Ascending aorta (tissue), 2 donors: ENCODE results near the gene STYXL2. TPM values are rescaled to one million over a fixed set of nuclear protein-coding genes. Genes with fewer than 3 reads are reported as not detected.

Experiments used
- DNase-seq, 2 donors: peaks; one replicate each; pipeline ENCODE4 v3.0.0-alpha.2; 2019; ENCODE audit warnings: low spot score in 2 of 2
- H3K27ac ChIP-seq, 2 donors: fragments of 200-600 bp; sonication (generic); one replicate each; pipeline ENCODE4 v1.5.1; 2016 to 2017; ENCODE audit warnings: mild to moderate bottlenecking in 1 of 2
- H3K27me3 ChIP-seq: fragments of 200-600 bp; sonication (generic); one replicate; pipeline ENCODE4 v1.5.1; 2017
- H3K36me3 ChIP-seq, 2 donors: fragments of 200-600 bp; sonication (generic); one replicate each; pipeline ENCODE4 v1.5.1; 2016
- H3K4me1 ChIP-seq, 2 donors: fragments of 200-600 bp; sonication (generic); one replicate each; pipeline ENCODE4 v1.5.1; 2016 to 2017; ENCODE audit warnings: mild to moderate bottlenecking in 1 of 2
- H3K4me3 ChIP-seq, 2 donors: fragments of 200-600 bp; sonication (generic); one replicate each; pipeline ENCODE4 v1.5.1; 2016 to 2017; ENCODE audit warnings: mild to moderate bottlenecking in 1 of 2
- H3K9me3 ChIP-seq, 2 donors: fragments of 200-600 bp; sonication (generic); one replicate each; pipeline ENCODE4 v1.5.1; 2016
- intact Hi-C: fragments of 100-400 bp; cut with DNase I; formaldehyde crosslinking; loops from one replicate; pipeline ENCODE4 v1.15.1; 2023
- total RNA-seq: library from RNA; depleted of rRNA; stranded (reverse); fragments of >200 nt; gene quantifications from one replicate; pipeline ENCODE4 v1.1.0, GENCODE V29; 2016
- TF ChIP-seq, protein P1 (sequence below), 3 experiments: fragments of 200-600 bp in 2 of 3; fragments of 450-650 bp in 1 of 3; sonication (generic) in 2 of 3; IDR thresholded peaks; one replicate each; pipeline ENCODE4 v1.5.1; 2016 to 2019; ENCODE audit warnings: antibody characterized with exemption in 3 of 3, mild to moderate bottlenecking in 1 of 3, moderate library complexity in 1 of 3

STYXL2 gene
- total RNA-seq, 1 donor from 2014 or later: 0.96 TPM

DNA sequence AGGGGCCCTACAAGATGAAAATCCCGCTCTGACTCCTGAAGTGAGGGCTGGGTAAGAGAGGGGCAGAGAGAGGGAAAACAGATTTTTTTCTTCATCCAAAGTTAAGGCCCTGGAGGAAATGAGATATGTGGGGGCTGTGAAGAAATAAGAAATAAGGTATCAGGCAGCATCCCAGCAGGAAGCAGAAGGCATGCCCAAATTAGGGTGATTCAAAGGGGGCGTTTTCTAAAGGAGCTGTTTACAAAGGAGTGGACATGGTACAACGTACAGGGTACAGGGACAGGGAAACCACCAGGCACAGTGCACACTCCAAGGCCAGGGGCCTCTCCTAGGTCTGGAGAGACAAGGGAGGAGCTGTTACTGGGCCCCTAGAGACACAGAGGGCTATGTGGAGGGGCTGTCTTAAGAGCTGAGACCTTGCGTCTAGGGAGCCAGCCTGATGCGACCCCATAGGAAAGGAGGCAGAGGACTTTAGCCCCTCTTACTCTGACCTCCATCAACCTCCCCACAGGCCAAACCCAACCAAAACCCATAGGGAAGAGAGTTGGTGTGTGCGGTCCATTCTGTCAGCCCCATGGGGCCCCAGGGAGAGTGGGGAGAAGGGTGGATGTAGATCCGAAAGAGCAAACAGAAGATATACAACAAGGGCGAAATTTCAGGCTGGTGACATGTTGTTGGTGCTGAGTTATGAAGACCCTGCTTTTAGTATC lies 38.6 kb downstream of the STYXL2 start:
- TF ChIP-seq, protein P1, sequence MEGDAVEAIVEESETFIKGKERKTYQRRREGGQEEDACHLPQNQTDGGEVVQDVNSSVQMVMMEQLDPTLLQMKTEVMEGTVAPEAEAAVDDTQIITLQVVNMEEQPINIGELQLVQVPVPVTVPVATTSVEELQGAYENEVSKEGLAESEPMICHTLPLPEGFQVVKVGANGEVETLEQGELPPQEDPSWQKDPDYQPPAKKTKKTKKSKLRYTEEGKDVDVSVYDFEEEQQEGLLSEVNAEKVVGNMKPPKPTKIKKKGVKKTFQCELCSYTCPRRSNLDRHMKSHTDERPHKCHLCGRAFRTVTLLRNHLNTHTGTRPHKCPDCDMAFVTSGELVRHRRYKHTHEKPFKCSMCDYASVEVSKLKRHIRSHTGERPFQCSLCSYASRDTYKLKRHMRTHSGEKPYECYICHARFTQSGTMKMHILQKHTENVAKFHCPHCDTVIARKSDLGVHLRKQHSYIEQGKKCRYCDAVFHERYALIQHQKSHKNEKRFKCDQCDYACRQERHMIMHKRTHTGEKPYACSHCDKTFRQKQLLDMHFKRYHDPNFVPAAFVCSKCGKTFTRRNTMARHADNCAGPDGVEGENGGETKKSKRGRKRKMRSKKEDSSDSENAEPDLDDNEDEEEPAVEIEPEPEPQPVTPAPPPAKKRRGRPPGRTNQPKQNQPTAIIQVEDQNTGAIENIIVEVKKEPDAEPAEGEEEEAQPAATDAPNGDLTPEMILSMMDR (IDR thresholded peaks at IDR 0.05): no peak
- intact Hi-C loops: no loop called here
- H3K4me1 ChIP-seq: no peaks in the 10 kb centered on the region

DNA sequence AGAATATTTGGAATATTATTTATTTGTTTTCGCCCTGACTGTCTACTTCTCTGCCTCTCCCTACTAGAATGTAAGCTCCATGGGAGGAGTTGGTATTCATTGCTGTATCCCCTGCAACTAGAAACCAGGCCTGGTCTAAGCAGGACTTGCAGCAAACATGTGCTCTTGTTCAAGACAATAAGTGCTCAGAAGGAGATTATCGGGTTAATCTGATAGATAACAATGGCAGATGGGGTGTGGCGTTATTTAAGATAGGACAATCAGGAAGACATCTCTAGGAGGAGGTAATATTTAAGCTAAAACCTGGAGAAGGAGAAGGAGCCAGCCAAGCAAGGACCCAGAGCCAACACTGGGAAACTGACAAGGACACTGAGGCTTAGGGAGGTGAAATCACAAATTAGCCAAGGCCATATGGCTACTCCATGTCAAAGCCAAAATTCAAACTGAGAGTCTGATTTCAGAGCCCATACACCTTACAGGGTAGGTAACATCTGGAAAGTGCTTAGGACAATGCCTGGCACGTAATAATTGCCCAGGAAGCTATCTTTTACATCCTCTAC lies 41.5 kb downstream of the STYXL2 start:
- H3K36me3 ChIP-seq: no peaks in the 10 kb centered on the region
- DNase-seq: no peak
- no peak overlapping the region for H3K27ac ChIP-seq
- intact Hi-C loops: no loop called here
- H3K27me3 ChIP-seq: no peaks in the 10 kb centered on the region
- TF ChIP-seq, protein P1 (IDR thresholded peaks at IDR 0.05): no peak
- no peaks in the 10 kb centered on the region for H3K9me3 ChIP-seq
- no peak overlapping the region for H3K4me3 ChIP-seq
- no peaks in the 10 kb centered on the region for H3K4me1 ChIP-seq

More for the DNA sequence above, 38.6 kb downstream of the STYXL2 start:
- no peaks in the 10 kb centered on the region for H3K27me3 ChIP-seq
- DNase-seq: no peak
- no peak overlapping the region for H3K4me3 ChIP-seq
- no peaks in the 10 kb centered on the region for H3K9me3 ChIP-seq
- no peak overlapping the region for H3K27ac ChIP-seq
- H3K36me3 ChIP-seq: no peaks in the 10 kb centered on the region

DNA sequence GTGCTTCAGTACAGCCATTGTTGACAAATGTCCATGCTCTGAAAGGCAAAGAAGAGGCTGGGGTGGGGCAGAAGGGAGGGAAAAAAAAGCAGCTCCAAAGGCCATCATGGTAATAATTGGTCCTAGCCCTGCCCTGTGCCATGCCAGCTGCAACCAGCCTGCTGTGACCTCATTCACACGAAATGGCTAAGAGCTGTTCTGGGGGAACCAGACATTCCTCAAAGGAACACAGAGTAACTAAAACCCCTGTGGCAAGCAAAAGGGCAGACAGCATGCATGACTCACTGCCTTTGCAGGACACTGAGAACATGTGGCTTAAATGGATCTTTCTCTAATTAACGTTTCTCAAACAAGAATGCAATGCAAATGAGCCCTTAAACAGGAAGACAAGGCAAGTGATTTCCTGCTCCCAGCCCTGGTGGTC lies 42.3 kb downstream of the STYXL2 start:
- Histone ChIP-seq H3K9me3 (no peaks in the 10 kb centered on the region), H3K4me3 (no peak overlapping the region), H3K27me3 (no peaks in the 10 kb centered on the region), H3K4me1 (no peaks in the 10 kb centered on the region), H3K27ac (no peak overlapping the region), H3K36me3 (no peaks in the 10 kb centered on the region)
- DNase-seq: no peak
- intact Hi-C loops: no loop called here
- TF ChIP-seq, protein P1 (IDR thresholded peaks at IDR 0.05): no peak

DNA sequence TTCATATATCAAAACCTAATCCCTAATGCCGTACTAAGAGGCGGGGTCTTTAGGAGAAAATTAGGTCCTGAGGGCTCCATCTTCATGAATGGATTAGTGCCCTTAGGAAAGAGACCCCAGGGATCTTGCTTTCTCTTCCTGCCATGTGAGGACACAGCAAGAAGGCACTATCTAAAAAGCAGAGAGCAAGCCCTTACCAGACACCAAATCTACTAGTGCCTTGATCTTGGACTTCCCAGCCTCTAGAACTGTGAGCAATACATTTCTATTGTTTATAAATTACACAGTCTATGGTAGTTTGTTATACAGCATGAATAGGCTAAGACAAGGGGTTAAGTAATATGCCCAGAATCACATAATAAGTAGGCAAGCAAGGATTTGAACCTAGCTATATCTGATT lies 42.9 kb downstream of the STYXL2 start:
- TF ChIP-seq, protein P1 (IDR thresholded peaks at IDR 0.05): no peak
- intact Hi-C loops: no loop called here
- Histone ChIP-seq H3K9me3 (no peaks in the 10 kb centered on the region), H3K27ac (no peak overlapping the region), H3K36me3 (no peaks in the 10 kb centered on the region), H3K4me1 (no peaks in the 10 kb centered on the region), H3K4me3 (no peak overlapping the region), H3K27me3 (no peaks in the 10 kb centered on the region)
- DNase-seq: no peak

DNA sequence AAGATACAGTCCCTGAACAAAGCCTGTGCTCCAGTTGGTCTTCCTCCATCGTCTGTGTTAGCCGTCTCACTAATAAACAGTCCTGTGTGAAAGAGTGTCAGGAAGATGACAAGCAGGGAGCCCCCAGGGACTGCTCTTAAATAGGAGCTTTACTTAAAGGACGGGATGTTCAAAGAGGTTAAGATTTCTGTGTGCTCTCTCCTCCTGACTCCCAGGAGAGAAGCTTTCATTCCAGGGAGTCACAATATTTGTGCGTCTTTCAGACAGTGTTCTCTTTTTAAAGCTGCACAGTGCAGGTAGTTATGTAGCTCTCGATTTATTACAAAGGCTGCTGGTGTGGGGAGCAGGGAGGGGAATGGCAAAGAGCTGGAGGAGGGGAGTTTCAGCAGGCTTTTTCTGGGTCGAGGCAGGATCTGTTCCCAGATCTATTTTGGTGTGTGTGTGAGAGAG lies 43.5 kb downstream of the STYXL2 start:
- no peaks in the 10 kb centered on the region for H3K9me3 ChIP-seq
- H3K4me3 ChIP-seq: no peak overlapping the region
- no peak for DNase-seq
- no peaks in the 10 kb centered on the region for H3K36me3 ChIP-seq
- no peaks in the 10 kb centered on the region for H3K27me3 ChIP-seq
- H3K27ac ChIP-seq: no peak overlapping the region
- intact Hi-C loops: no loop called here
- TF ChIP-seq, protein P1 (IDR thresholded peaks at IDR 0.05): no peak
- H3K4me1 ChIP-seq: no peaks in the 10 kb centered on the region
